HG03039 (cell line): ENCODE data around the gene OXLD1.
A peak's percentile ranks its signal among the peaks of the same experiment; 100 is the strongest.

Source experiments
- ATAC-seq: cut with Tn5 transposase; IDR thresholded peaks from one replicate; pipeline ENCODE4 v1.9.1; 2021; ENCODE audit warnings: mild to moderate bottlenecking, moderate library complexity; ENCODE audit not compliant: unreplicated experiment

OXLD1 gene

DNA sequence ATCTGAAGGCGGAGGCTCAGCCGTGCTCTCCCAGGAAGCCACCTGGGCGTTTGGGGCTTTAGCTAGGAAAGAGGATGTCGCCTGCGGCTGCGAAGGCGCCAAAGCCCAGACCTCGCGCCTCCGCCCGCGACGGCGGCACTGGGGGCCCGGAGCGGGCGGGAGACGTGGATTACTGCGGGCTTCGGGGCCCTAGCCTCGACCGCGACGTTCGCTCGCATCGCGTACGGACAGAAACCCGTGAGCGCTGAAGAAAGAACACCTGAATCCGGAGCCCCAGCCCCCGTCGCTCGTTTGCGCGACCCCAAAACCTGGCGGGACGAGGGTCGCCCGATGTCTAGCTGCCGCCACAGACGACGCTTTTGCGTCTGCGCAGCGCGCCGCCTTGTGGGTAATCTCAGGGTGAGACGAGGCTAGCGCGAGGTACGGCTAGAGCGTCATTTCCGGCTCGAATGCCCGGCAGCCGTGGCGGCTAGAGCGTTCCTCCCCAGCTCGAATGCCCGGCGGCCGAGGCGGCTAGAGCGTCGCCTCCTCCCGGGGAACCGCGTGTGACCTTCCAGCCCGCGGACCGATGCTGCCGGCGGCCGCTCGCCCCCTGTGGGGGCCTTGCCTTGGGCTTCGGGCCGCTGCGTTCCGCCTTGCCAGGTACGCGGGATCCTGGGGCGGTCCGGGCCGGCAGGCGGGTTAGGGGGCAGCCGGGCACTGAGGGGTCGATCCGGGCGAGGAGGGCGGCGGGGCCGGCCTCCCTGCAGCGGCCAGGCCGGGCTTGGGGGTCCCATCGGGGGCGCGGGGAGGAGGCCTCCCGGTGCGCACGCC, 36.7 kb upstream of the OXLD1 start, which contains the start of gene MRPL12:
Gene MRPL12 (plus strand): TSS at position 434 of the 813 bp plus-strand sequence. CDS start 135 bp downstream, at position 569.
- ATAC-seq: peak; percentile 83

DNA sequence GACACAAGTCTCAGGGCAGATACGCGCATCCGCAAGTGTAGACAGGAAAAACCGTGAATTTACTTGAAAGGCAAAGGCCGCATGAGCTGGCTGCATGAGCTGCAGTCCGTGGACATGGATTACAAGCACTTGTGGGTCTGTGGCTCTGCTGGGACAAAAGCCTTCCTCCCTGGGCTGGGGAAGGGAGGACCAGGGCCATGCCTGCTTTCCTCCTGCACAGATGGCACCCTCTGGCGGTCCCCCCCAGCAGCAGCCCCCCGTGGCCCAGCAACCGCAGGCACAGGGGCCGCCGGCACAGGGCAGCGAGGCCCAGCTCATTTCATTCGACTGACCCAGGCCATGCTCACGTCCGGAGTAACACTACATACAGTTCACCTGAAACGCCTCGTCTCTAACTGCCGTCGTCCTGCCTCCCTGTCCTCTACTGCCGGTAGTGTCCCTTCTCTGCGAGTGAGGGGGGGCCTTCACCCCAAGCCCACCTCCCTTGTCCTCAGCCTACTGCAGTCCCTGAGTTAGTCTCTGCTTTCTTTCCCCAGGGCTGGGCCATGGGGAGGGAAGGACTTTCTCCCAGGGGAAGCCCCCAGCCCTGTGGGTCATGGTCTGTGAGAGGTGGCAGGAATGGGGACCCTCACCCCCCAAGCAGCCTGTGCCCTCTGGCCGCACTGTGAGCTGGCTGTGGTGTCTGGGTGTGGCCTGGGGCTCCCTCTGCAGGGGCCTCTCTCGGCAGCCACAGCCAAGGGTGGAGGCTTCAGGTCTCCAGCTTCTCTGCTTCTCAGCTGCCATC, 35.1 kb upstream of the OXLD1 start:
- ATAC-seq: no peak

DNA sequence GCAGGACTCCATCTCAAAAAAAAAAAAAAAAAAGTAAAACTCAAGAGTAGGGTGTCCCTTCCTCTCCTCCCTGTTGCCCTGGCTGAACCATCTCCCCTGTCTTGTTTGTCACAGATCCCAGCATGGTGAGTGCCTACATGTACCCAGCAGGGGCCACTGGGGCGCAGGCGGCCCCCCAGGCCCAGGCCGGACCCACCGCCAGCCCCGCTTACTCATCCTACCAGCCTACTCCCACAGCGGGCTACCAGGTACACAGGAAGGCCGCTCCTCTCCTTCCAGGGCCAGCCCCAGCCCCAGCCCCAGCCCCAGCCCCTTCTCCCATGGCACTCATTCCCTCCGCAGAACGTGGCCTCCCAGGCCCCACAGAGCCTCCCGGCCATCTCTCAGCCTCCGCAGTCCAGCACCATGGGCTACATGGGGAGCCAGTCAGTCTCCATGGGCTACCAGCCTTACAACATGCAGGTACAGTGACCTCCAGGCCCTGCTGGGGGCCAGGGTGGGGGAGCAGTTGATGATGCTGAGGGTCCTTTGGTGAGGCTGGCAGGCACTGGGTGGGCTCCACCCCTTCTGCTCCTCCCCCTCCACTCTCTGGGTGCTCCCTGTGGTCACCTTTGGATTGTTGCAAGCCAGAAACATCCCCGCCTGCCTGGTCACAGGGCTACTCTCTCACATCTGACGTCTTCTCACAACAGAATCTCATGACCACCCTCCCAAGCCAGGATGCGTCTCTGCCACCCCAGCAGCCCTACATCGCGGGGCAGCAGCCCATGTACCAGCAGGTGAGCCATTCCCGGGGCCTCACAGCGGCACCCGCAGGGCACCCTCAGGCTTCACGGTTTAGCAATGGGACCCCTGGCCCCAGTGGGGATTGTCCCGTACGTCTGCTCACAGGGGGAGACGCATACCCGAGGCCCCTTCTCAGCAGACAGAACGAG, 34.2 kb upstream of the OXLD1 start:
- ATAC-seq: no peak

DNA sequence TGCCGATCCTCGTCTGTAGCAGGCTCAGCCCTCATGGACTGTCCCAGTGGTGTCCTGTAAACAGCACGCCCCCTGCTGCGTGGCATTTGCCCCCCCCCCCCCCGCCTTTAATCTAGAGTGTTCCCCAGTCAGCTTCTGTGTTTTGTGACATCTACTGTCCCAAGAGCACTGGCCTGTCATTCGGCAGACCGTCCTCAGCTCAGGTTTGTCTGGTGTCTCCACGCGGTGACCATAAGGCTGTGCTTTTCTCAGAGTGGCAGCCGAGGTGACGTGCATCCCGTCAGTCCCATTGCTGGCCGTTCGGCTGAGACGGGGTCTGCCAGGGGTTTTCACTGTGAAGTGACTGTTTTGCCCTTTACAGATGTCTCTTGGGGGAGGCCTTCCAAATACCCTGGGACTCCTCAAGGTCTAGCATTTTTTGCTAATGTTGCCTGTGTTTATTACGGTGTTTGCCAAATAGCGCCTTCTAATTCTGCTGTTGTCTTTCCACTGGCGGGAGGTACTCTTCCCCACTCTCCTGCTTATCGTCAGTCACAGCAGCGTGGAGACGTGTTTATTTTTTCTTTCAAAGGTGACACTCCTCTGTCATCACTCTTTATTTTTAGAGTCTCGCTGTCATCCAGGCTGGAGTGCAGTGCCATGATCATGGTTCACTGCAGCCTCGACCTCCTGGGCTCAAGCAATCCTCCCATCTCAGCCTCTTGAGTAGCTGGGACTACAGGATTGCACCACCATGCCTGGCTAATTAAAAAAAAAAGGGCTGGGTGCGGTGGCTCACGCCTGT, 31.0 kb upstream of the OXLD1 start:
- ATAC-seq: no peak

DNA sequence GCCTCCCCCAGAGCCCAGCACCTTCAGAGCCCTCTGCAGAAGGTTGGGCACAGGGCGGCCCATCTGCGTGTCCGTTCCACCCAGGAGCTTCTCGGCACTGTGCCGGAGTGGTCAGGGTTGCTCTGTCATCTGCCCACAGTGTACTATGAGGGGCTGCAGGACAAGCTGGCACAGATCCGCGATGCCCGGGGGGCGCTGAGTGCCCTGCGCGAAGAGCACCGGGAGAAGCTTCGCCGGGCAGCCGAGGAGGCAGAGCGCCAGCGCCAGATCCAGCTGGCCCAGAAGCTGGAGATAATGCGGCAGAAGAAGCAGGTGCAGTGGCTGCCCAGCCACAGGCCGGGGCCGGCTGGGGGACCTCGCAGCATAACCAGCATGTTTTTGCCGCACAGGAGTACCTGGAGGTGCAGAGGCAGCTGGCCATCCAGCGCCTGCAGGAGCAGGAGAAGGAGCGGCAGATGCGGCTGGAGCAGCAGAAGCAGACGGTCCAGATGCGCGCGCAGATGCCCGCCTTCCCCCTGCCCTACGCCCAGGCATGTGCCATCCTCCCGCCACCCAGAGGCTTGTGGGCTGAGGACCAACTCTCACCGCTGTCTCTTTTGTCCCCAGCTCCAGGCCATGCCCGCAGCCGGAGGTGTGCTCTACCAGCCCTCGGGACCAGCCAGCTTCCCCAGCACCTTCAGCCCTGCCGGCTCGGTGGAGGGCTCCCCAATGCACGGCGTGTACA, 30.0 kb upstream of the OXLD1 start:
- no peak for ATAC-seq

DNA sequence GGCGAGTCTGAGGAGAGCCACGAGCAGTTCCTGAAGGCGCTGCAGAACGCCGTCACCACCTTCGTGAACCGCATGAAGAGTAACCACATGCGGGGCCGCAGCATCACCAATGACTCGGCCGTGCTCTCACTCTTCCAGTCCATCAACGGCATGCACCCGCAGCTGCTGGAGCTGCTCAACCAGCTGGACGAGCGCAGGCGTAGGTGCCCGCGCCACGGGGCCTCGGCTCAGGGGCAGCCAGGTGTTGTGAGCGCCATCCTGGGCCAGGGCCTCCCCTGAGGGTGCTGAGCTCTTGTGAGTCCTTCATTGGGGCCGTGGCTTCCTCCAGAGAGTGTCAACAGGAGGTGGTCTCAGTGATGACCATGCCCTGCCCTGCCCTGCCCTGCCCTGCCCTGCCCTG, 29.4 kb upstream of the OXLD1 start:
- no peak for ATAC-seq

DNA sequence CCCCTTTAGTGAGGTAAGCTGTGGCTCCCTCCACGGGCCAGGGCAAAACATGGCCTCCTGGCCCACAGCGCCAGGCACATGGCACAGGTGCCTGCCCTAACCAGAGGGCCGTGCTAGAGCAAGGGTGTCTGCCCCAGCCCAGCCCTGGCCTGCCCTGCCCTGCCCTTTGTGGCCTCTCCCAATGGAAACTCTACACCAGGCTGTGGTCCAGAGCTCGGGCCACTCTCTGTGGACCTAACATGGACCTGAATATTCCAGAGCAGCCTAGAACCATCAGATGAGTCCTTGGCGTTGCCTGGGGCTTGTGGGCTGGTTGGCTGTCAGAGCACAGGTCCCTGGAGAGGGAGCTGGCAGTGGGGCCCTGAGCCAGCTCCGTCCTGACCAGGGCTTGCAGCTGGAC, 28.8 kb upstream of the OXLD1 start:
- ATAC-seq: no peak

DNA sequence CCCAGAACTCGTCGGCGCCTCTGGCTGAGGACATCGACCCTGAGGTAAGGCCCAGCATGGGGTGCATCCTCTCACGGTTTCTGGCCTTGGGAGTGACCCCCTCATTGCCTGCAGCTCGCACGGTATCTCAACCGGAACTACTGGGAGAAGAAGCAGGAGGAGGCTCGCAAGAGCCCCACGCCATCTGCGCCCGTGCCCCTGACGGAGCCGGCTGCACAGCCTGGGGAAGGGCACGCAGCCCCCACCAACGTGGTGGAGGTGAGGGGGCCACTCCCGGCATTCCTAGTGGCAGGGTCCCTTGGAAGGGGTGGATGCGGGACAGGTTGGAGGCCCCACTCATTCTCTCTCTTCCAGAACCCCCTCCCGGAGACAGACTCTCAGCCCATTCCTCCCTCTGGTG, 28.4 kb upstream of the OXLD1 start:
- no peak for ATAC-seq

DNA sequence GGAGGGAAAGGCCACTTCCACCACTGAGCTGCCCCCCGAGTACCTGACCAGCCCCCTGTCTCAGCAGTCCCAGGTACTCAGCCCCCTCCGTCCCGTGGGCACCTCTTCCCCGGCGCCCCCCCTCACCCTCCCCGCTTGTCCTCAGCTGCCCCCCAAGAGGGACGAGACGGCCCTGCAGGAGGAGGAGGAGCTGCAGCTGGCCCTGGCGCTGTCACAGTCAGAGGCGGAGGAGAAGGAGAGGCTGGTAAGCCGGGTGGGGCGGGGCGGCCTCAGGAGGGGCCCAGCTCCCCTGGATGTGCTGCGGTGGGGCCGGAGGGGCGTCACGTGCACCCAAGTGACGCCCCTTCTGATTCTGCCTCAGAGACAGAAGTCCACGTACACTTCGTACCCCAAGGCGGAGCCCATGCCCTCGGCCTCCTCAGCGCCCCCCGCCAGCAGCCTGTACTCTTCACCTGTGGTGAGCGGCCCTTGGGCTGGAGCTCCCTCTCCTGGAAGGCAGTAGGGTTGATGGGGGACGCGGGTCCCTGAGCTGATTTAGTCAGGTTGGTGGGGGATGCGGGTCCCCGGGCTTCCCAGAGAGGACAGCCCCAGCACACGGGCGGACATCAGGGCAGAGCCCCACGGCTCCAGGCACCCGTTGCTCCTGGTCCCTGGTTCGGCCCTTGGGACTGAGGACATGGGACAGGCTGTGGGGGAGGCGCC, 27.3 kb upstream of the OXLD1 start:
- no peak for ATAC-seq

DNA sequence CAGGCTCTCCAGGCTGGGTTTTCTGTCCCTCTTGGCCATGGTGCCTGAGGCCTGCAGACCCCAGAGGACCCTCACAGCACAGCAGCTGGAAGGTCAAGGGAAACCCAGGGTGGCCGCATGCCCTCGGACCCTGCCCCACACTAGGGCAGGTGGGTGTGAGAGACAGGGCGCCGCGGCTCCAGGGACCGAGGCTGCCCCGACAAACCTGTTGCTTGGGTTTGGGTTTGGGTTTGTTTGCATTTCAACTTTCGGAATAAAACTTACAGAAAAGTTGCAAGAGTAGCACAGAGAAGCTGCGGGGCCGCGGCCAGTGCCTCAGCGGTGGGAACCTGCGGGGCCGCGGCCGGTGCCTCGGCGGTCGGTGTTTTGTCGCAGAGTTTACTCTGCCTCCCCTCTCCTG, 25.2 kb upstream of the OXLD1 start:
- ATAC-seq: no peak

DNA sequence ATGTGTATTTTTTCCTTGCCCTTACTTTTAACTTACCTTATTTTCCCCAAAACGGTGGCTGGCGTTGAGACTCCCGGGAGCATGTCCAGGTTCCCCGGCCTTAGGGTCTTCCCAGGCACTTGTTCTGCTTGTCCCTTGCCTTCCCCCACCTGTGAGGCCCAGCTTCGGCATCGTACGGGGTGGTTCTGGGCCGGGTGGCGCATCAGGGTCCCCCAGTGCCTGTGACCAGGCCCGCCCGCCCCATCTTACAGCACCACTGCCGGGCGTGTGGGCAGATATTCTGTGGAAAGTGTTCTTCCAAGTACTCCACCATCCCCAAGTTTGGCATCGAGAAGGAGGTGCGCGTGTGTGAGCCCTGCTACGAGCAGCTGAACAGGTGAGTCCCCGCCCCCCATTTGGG, 24.8 kb upstream of the OXLD1 start:
- ATAC-seq: no peak

DNA sequence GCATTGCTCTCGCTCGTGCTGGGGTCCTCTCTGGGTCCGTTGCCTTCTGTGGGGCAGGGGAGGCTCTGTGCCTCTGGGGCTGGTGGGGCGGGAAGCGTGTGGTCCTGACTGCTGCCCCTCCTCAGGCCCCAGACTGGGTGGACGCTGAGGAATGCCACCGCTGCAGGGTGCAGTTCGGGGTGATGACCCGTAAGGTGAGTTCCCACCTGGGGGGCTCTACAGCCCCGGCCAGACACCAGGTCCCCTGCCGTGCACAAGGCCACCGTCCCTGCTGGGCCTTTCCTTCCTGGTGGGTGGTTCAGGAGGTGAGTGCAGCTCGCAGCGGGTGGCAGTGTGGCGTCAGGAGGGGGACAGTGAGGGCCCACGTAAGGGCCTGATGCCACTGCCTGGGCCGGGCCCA, 24.1 kb upstream of the OXLD1 start:
- no peak for ATAC-seq

DNA sequence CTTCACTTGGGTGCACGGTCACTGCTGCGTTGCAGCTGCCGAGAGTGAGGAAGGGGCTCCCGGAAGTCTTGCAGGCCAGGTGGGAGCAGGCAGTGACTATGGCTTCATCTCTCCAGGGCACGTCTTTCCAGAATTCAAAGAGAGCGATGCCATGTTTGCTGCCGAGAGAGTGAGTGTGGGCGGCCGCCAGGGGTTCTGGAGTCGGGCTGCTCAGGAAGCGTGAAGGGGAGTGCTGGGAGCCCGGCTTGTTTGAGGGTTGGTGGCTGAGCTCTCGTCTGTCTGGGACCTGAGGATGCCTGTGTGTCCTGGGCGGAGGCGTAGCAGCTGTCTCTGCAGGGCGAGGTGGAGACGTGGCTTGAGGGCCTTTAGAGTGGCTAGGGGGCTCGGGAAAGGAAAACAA, 23.7 kb upstream of the OXLD1 start:
- ATAC-seq: no peak

DNA sequence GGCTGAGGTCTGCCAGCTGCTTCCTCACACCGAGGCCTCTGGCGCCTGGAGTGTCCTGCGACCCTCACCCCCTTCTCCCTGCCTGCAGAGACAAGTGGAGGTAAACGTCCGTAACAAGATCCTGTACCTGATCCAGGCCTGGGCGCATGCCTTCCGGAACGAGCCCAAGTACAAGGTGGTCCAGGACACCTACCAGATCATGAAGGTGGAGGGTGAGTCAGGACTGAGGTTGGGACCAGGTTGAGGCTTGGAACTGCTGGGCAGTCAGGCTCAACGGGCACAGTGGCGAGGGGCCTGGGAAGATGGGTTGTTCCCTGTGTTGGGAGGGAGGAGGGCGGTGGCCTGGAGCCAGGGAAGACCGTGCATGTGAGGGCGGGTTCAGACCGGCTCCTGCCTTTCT, 22.2 kb upstream of the OXLD1 start:
- no peak for ATAC-seq

DNA sequence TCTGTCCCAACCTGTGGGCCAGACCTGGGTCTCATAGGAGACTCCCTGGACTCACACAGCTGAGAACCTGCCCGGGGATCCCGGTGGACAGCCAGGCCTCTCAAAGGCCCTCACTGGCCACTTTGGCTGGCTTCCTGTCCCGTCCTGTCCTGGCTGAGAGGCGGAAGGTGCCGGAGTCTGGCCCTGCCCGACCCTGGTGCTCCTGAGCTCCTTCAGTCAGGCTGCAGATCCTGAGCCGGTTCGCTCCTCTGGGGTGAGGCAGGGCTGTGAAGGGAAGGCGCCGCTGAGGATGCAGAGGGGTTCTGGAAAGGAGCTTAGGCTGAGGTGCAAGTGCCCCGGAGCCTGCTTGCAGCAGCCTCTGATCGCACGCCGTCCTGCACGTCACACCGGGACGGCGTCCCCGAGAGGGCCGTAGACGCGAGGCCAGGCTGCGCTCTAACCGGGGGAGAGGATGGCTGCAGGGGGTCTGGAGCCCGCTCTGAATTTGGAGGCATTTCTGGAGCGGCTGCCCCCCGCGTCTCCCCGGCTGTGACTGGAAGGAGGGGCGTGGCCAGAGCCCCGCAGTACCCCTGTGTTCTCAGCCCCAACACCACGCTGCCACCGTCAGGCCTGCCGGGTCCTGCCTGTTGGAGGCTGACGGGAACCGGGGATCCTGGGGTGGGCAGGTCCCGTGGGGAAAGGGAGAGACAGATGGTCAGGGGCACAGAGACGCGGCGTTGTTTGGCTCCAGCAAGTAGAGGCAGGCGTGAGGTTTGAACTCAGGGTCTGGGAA, 21.6 kb upstream of the OXLD1 start:
- ATAC-seq: no peak

DNA sequence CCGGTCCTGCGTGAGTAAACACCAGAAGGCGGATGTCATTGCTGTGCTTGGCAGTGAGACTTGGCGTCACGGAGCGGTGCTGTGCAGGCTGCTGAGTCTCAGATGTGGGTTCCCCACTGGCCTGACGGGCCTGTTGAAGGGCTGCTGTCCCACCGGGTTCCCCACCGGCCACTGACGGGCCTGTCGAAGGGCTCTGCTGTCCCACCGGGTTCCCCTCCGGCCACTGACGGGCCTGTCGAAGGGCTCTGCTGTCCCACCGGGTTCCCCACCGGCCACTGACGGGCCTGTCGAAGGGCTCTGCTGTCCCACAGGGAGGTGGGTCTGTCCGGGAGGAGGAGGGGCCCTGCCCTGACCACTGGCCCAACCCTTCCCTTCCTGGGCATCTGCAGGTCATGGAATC, 20.2 kb upstream of the OXLD1 start:
- ATAC-seq: no peak

DNA sequence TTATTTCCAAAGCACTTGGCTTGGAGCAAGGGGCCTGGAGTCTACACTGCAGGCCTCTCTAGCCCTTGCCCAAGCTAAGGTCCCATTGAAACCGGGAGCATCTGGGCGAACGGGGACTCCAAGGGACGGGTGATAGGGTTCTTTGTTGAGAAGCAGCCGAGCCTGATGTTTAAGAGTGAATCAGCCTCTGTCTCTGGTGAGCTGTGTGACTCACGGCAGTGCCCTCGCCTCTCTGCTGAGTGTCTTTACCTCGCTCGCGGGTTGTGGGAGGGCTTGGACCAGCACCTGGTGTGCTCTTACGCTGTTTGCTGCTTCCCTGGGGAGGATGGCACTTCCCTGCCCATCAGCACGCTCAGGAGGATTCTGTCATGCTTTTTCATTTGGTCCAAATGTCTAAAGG, 18.7 kb upstream of the OXLD1 start:
- no peak for ATAC-seq

DNA sequence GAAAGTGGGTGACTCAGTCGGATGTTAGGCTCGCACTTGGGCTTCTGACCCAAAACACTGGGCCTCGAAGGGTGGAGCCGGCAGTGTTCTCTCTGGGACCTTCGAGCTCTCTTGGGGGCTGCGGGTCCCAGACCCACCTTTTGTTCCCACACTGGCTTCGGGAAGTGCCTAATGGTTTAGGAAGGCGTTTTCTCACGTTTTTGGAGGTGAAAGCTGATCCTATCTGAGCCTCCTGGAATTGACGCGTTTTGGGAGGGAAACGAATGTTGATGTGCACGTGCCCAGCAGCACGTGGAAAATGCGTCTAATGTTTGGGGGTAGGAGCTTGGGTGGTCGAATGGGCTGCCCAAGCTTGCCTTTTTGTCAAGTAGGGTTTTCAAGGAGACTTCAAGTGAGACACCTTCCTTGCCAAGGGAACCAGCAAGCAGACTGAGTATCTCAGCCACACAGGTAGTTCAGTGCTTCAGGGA, 18.1 kb upstream of the OXLD1 start:
- no peak for ATAC-seq
